ENCODE measurements around the gene PTPA. TPM values are rescaled to one million over a fixed set of nuclear protein-coding genes. Genes with fewer than 3 reads are reported as not detected.

PTPA gene
- total and polyA plus RNA-seq, 2 experiments from 2014 or later: 60.8 to 113 TPM

GRCh38 chr9:129146441-129146941, 35.3 kb downstream of the PTPA start:
- no peaks in the 10 kb centered on the region for H3K36me3 ChIP-seq (ENCODE audit: low read depth)
- no peak overlapping the region for H3K4me2 ChIP-seq (ENCODE audit: unreplicated experiment)
- no peaks in the 10 kb centered on the region for H4K20me1 ChIP-seq (ENCODE audit: insufficient read depth)
- H3K9me3 ChIP-seq (ENCODE audit: low read depth): no peaks in the 10 kb centered on the region
- DNase-seq: no peak
- H3K27ac ChIP-seq: peak overlapping the region; percentile 84
- in situ Hi-C loops (cut with MboI): no loop called here
- peaks cover 10% of the 10 kb centered on the region for H3F3A ChIP-seq (ENCODE audit: insufficient read depth)
- peak overlapping the region; percentile 69 for H3K9ac ChIP-seq
- H3K79me2 ChIP-seq (ENCODE audit: insufficient read depth): peaks cover 26% of the 10 kb centered on the region
- no peak overlapping the region; the same call in 1 of the 2 replicates for H3K4me3 ChIP-seq
- H3K9me2 ChIP-seq (ENCODE audit: insufficient read depth): no peaks in the 10 kb centered on the region
- no peaks in the 10 kb centered on the region for H3K27me3 ChIP-seq (replicated peaks; ENCODE audit: insufficient read depth)
- TF ChIP-seq EZH2 (IDR thresholded peaks at IDR 0.05; ENCODE audit: insufficient read depth, poor library complexity, severe bottlenecking) (no peak), EZH2phosphoT487 (IDR thresholded peaks at IDR 0.05; ENCODE audit: insufficient read depth, low read depth) (no peak)
- H2AFZ ChIP-seq: no peak overlapping the region
- WGBS, 2 experiments (ENCODE audit: low coverage in 1 of 2, low lambda C conversion rate in 2 of 2, missing lambda C conversion rate in 2 of 2): 17 to 21% methylated on average over 7 to 8 of the region's 8 CpGs
- peaks cover 48% of the 10 kb centered on the region for H3K4me1 ChIP-seq (ENCODE audit: insufficient read depth)

GRCh38 chr9:129148463-129149204, 37.4 kb downstream of the PTPA start:
- Histone ChIP-seq H3K4me3 (no peak overlapping the region), H3K9me3 (ENCODE audit: low read depth) (no peaks in the 10 kb centered on the region), H3K79me2 (ENCODE audit: insufficient read depth) (peaks cover 11% of the 10 kb centered on the region), H3K36me3 (ENCODE audit: low read depth) (no peaks in the 10 kb centered on the region), H3K9ac (no peak overlapping the region), H2AFZ (no peak overlapping the region), H3K27ac (no peak overlapping the region), H4K20me1 (ENCODE audit: insufficient read depth) (no peaks in the 10 kb centered on the region), H3K4me2 (ENCODE audit: unreplicated experiment) (no peak overlapping the region), H3K9me2 (ENCODE audit: insufficient read depth) (no peaks in the 10 kb centered on the region), H3F3A (ENCODE audit: insufficient read depth) (no peaks in the 10 kb centered on the region), H3K27me3 (replicated peaks; ENCODE audit: insufficient read depth) (no peaks in the 10 kb centered on the region), H3K4me1 (ENCODE audit: insufficient read depth) (peaks cover 29% of the 10 kb centered on the region)
- in situ Hi-C loops (cut with MboI): no loop called here
- no peak for DNase-seq
- 64 to 68% methylated on average over 6 of the region's 6 CpGs for WGBS, 2 experiments (ENCODE audit: low coverage in 1 of 2, low lambda C conversion rate in 2 of 2, missing lambda C conversion rate in 2 of 2)
- TF ChIP-seq EZH2 (IDR thresholded peaks at IDR 0.05; ENCODE audit: insufficient read depth, poor library complexity, severe bottlenecking): no peak
- no peak for TF ChIP-seq EZH2phosphoT487 (IDR thresholded peaks at IDR 0.05; ENCODE audit: insufficient read depth, low read depth)

- no peaks in the 10 kb centered on the region for H3F3A ChIP-seq (ENCODE audit: insufficient read depth)
- H3K9me2 ChIP-seq (ENCODE audit: insufficient read depth): no peaks in the 10 kb centered on the region
- in situ Hi-C loops (cut with MboI): no loop called here
- no peaks in the 10 kb centered on the region for H3K9me3 ChIP-seq (ENCODE audit: low read depth)
- H3K27ac ChIP-seq: no peak overlapping the region
- H4K20me1 ChIP-seq (ENCODE audit: insufficient read depth): no peaks in the 10 kb centered on the region
- TF ChIP-seq EZH2 (IDR thresholded peaks at IDR 0.05; ENCODE audit: insufficient read depth, poor library complexity, severe bottlenecking): no peak
- TF ChIP-seq EZH2phosphoT487 (IDR thresholded peaks at IDR 0.05; ENCODE audit: insufficient read depth, low read depth): no peak
- H3K4me2 ChIP-seq (ENCODE audit: unreplicated experiment): no peak overlapping the region
- H2AFZ ChIP-seq: no peak overlapping the region
- H3K4me1 ChIP-seq (ENCODE audit: insufficient read depth): peaks cover 24% of the 10 kb centered on the region
- H3K27me3 ChIP-seq (replicated peaks; ENCODE audit: insufficient read depth): no peaks in the 10 kb centered on the region
- H3K79me2 ChIP-seq (ENCODE audit: insufficient read depth): peaks cover 4% of the 10 kb centered on the region; the same call in 1 of the 2 replicates
- no peaks in the 10 kb centered on the region for H3K36me3 ChIP-seq (ENCODE audit: low read depth)
- H3K9ac ChIP-seq: no peak overlapping the region
- WGBS, 2 experiments (ENCODE audit: low coverage in 1 of 2, low lambda C conversion rate in 2 of 2, missing lambda C conversion rate in 2 of 2): 82 to 86% methylated on average over 6 of the region's 6 CpGs
- no peak overlapping the region for H3K4me3 ChIP-seq
- no peak for DNase-seq
Measured at GRCh38 chr9:129149442-129149841, 38.2 kb downstream of the PTPA start.

- WGBS, 2 experiments (ENCODE audit: low coverage in 1 of 2, low lambda C conversion rate in 2 of 2, missing lambda C conversion rate in 2 of 2): 80 to 91% methylated on average over 10 of the region's 10 CpGs
- peaks cover 22% of the 10 kb centered on the region for H3K4me1 ChIP-seq (ENCODE audit: insufficient read depth)
- H3F3A ChIP-seq (ENCODE audit: insufficient read depth): no peaks in the 10 kb centered on the region
- no peaks in the 10 kb centered on the region for H3K27me3 ChIP-seq (replicated peaks; ENCODE audit: insufficient read depth)
- no peaks in the 10 kb centered on the region for H4K20me1 ChIP-seq (ENCODE audit: insufficient read depth)
- no peak overlapping the region for H3K4me3 ChIP-seq
- in situ Hi-C loops (cut with MboI): no loop called here
- H3K27ac ChIP-seq: no peak overlapping the region
- H3K9ac ChIP-seq: no peak overlapping the region
- TF ChIP-seq EZH2 (IDR thresholded peaks at IDR 0.05; ENCODE audit: insufficient read depth, poor library complexity, severe bottlenecking) (no peak), EZH2phosphoT487 (IDR thresholded peaks at IDR 0.05; ENCODE audit: insufficient read depth, low read depth) (no peak)
- DNase-seq: no peak
- no peaks in the 10 kb centered on the region for H3K9me3 ChIP-seq (ENCODE audit: low read depth)
- H3K9me2 ChIP-seq (ENCODE audit: insufficient read depth): no peaks in the 10 kb centered on the region
- no peaks in the 10 kb centered on the region; the same call in 1 of the 2 replicates for H3K79me2 ChIP-seq (ENCODE audit: insufficient read depth)
- H3K4me2 ChIP-seq (ENCODE audit: unreplicated experiment): no peak overlapping the region
- no peak overlapping the region for H2AFZ ChIP-seq
- no peaks in the 10 kb centered on the region for H3K36me3 ChIP-seq (ENCODE audit: low read depth)
Measured at GRCh38 chr9:129150122-129150521, 38.9 kb downstream of the PTPA start.

Measured in GM23248 (cell line).